H9 (cell line): Measurements from ENCODE around the gene RPS19. TPM values are rescaled to one million over a fixed set of nuclear protein-coding genes. Genes with fewer than 3 reads are reported as not detected.

Experiments used
- DNase-seq: peaks from one replicate; pipeline ENCODE4 v3.0.0-alpha.2; 2017
- H2AFZ ChIP-seq: one replicate; pipeline ENCODE4 v1.6.1; 2013; ENCODE audit warnings: mild to moderate bottlenecking, low read length, control low read depth, moderate library complexity
- H2AK5ac ChIP-seq: 2 replicates; pipeline ENCODE4 v1.6.1; 2013; ENCODE audit warnings: low read length, control low read depth, mixed read lengths; ENCODE audit not compliant: insufficient read length
- H2BK120ac ChIP-seq: one replicate; pipeline ENCODE4 v1.6.1; 2013; ENCODE audit warnings: low read depth, mild to moderate bottlenecking, low read length, control low read depth, inconsistent platforms; ENCODE audit not compliant: poor library complexity, severe bottlenecking
- H2BK12ac ChIP-seq: 2 replicates; pipeline ENCODE4 v1.6.1; 2013; ENCODE audit warnings: low read length, control low read depth, mixed read lengths, low read depth; ENCODE audit not compliant: insufficient read length
- H2BK15ac ChIP-seq: 2 replicates; pipeline ENCODE4 v1.6.1; 2013; ENCODE audit warnings: low read depth, low read length, control low read depth
- H2BK20ac ChIP-seq: one replicate; pipeline ENCODE4 v1.6.1; 2013; ENCODE audit warnings: low read depth, mild to moderate bottlenecking, low read length, control low read depth, inconsistent platforms; ENCODE audit not compliant: poor library complexity, severe bottlenecking
- H2BK5ac ChIP-seq: 2 replicates; pipeline ENCODE4 v1.6.1; 2013; ENCODE audit warnings: low read length, control low read depth, mixed read lengths; ENCODE audit not compliant: insufficient read length
- H3K14ac ChIP-seq: 2 replicates; pipeline ENCODE4 v1.6.1; 2013; ENCODE audit warnings: low read length, control low read depth; ENCODE audit not compliant: insufficient read depth
- H3K18ac ChIP-seq: 2 replicates; pipeline ENCODE4 v1.6.1; 2013; ENCODE audit warnings: low read depth, mild to moderate bottlenecking, mixed read lengths, low read length, control low read depth; ENCODE audit not compliant: insufficient read length
- H3K23ac ChIP-seq: 2 replicates; pipeline ENCODE4 v1.6.1; 2013; ENCODE audit warnings: low read length, control low read depth, mixed read lengths, low read depth; ENCODE audit not compliant: insufficient read length
- H3K23me2 ChIP-seq: 2 replicates; pipeline ENCODE4 v1.6.1; 2013; ENCODE audit warnings: low read depth, mild to moderate bottlenecking, mixed read lengths, low read length, control low read depth; ENCODE audit not compliant: insufficient read length, poor library complexity, severe bottlenecking
- H3K27ac ChIP-seq: 2 replicates; pipeline ENCODE4 v1.5.1; 2013; ENCODE audit warnings: low read length, control low read depth, mixed read lengths, low read depth; ENCODE audit not compliant: insufficient read length
- H3K27me3 ChIP-seq: 2 replicates; pipeline ENCODE4 v1.6.1; 2013; ENCODE audit warnings: low read length, control low read depth, inconsistent platforms; ENCODE audit not compliant: insufficient read depth
- H3K4ac ChIP-seq: 2 replicates; pipeline ENCODE4 v1.6.1; 2013; ENCODE audit warnings: low read depth, mild to moderate bottlenecking, control low read depth, inconsistent platforms, low read length, moderate library complexity
- H3K4me1 ChIP-seq: 2 replicates; pipeline ENCODE4 v1.6.1; 2013; ENCODE audit warnings: low read length, control low read depth, inconsistent platforms; ENCODE audit not compliant: insufficient read depth
- H3K4me2 ChIP-seq: 2 replicates; pipeline ENCODE4 v1.6.1; 2013; ENCODE audit warnings: low read length, control low read depth, mixed read lengths; ENCODE audit not compliant: insufficient read length, insufficient read depth
- H3K56ac ChIP-seq: 2 replicates; pipeline ENCODE4 v1.6.1; 2013; ENCODE audit warnings: low read depth, mild to moderate bottlenecking, mixed read lengths, low read length, control low read depth; ENCODE audit not compliant: insufficient read length
- H3K79me1 ChIP-seq: 2 replicates; pipeline ENCODE4 v1.6.1; 2013; ENCODE audit warnings: low read depth, mild to moderate bottlenecking, moderate library complexity, low read length, control low read depth, inconsistent platforms; ENCODE audit not compliant: insufficient read depth, poor library complexity, severe bottlenecking
- H3K79me2 ChIP-seq: 2 replicates; pipeline ENCODE4 v1.6.1; 2013; ENCODE audit warnings: low read length, control low read depth, inconsistent platforms; ENCODE audit not compliant: insufficient read depth
- H3K9ac ChIP-seq: 2 replicates; pipeline ENCODE4 v1.6.1; 2013; ENCODE audit warnings: low read length, control low read depth, mixed read lengths; ENCODE audit not compliant: insufficient read length; ENCODE audit errors: extremely low read depth
- H3K9me3 ChIP-seq: one replicate; pipeline ENCODE4 v1.6.1; 2013; ENCODE audit warnings: low read depth, low read length, inconsistent platforms; ENCODE audit not compliant: control insufficient read depth
- H3T11ph ChIP-seq: one replicate; pipeline ENCODE4 v1.6.1; 2013; ENCODE audit warnings: mild to moderate bottlenecking, low read length, control low read depth, inconsistent platforms
- H4K20me1 ChIP-seq: one replicate; pipeline ENCODE4 v1.6.1; 2013; ENCODE audit not compliant: control insufficient read depth, insufficient read length, insufficient read depth
- H4K5ac ChIP-seq: 2 replicates; pipeline ENCODE4 v1.6.1; 2013; ENCODE audit warnings: low read depth, mild to moderate bottlenecking, mixed read lengths, low read length, control low read depth; ENCODE audit not compliant: insufficient read length
- H4K8ac ChIP-seq: replicated peaks from 2 replicates; pipeline ENCODE4 v1.6.1; 2013; ENCODE audit warnings: low read length, control low read depth, mixed read lengths, low read depth; ENCODE audit not compliant: insufficient read length
- H4K91ac ChIP-seq: 2 replicates; pipeline ENCODE4 v1.6.1; 2013; ENCODE audit warnings: low read depth, mild to moderate bottlenecking, moderate library complexity, mixed read lengths, low read length, control low read depth; ENCODE audit not compliant: insufficient read length
- H3K27ac Mint-ChIP-seq, 3 experiments: 2 replicates in 2 of 3; 3 replicates in 1 of 3; pipeline ENCODE4 v1.8.0; 2020 to 2021; ENCODE audit warnings: mixed read lengths in 3 of 3, mild to moderate bottlenecking in 1 of 3, moderate library complexity in 1 of 3
- H3K27me3 Mint-ChIP-seq: 2 replicates; pipeline ENCODE4 v1.8.0; 2021; ENCODE audit warnings: low read depth, mild to moderate bottlenecking, moderate library complexity, mixed read lengths
- H3K36me3 Mint-ChIP-seq, 3 experiments: 2 replicates in 2 of 3; 3 replicates in 1 of 3; pipeline ENCODE4 v1.8.0; 2020 to 2021; ENCODE audit warnings: low read depth in 3 of 3, mixed read lengths in 3 of 3; ENCODE audit not compliant: insufficient read depth in 1 of 3
- H3K4me1 Mint-ChIP-seq, 2 experiments: 2 replicates each; pipeline ENCODE4 v1.8.0; 2020; ENCODE audit warnings: mixed read lengths in 2 of 2
- H3K4me3 Mint-ChIP-seq, 2 experiments: 2 replicates in 1 of 2; 3 replicates in 1 of 2; pipeline ENCODE4 v1.8.0; 2020 to 2021; ENCODE audit warnings: mild to moderate bottlenecking in 2 of 2, mixed read lengths in 2 of 2, moderate library complexity in 1 of 2
- H3K9me3 Mint-ChIP-seq, 2 experiments: 2 replicates in 1 of 2; 3 replicates in 1 of 2; pipeline ENCODE4 v1.8.0; 2020; ENCODE audit warnings: mild to moderate bottlenecking in 2 of 2, mixed read lengths in 2 of 2, moderate library complexity in 1 of 2
- CTCF ChIP-seq: fragments of 200-600 bp; sonication (generic); conservative IDR thresholded peaks from 3 replicates; pipeline ENCODE4 v1.8.0; 2021; ENCODE audit warnings: antibody characterized with exemption, mild to moderate bottlenecking
- WGBS: extraction: QIAGEN DNeasy Blood & Tissue Kit; methylation state at CpG from one replicate; pipeline ENCODE4 v1.1.7; 2013; ENCODE audit warnings: missing lambda C conversion rate, low lambda C conversion rate, mixed read lengths; ENCODE audit not compliant: insufficient read length; ENCODE audit errors: extremely low coverage; 5-methylcytosine and 5-hydroxymethylcytosine counted together
- total RNA-seq: library from RNA; stranded (reverse); gene quantifications from 2 replicates; pipeline ENCODE4 v1.2.1, GENCODE V29; 2021

The RPS19 gene
- total RNA-seq, 1 experiment from 2014 or later: 3,024 TPM

- H3K27me3 Mint-ChIP-seq: peaks cover 27% of the 10 kb centered on the region
- no peak overlapping the region for H3K23ac ChIP-seq
- H3K9ac ChIP-seq: no peak overlapping the region
- no peaks in the 10 kb centered on the region for H3K4me1 ChIP-seq
- H3K27ac Mint-ChIP-seq: no peak overlapping the region
- no peak overlapping the region for H2BK15ac ChIP-seq
- peaks cover 0 to 2% (median 0%) of the 10 kb centered on the region in 3 experiments; a peak in 1 of 7 replicates for H3K36me3 Mint-ChIP-seq
- no peak overlapping the region for H3K56ac ChIP-seq
- peaks cover 1 to 67% of the 10 kb centered on the region in 2 experiments; a peak in 2 of 5 replicates for H3K9me3 Mint-ChIP-seq
- no peak overlapping the region for H4K5ac ChIP-seq
- H4K91ac ChIP-seq: no peak overlapping the region
- no peak overlapping the region for H3K27ac ChIP-seq
- H2BK120ac ChIP-seq: no peak overlapping the region
- H2AFZ ChIP-seq: no peak overlapping the region
- no peak overlapping the region for H3K4ac ChIP-seq
- H3K18ac ChIP-seq: no peak overlapping the region
- H3K4me2 ChIP-seq: no peak overlapping the region
- no peak overlapping the region for H2BK20ac ChIP-seq
- no peaks in the 10 kb centered on the region for H3K79me2 ChIP-seq
- no peak overlapping the region for H3T11ph ChIP-seq
- no peaks in the 10 kb centered on the region for H3K4me1 Mint-ChIP-seq
- no peak overlapping the region for H4K8ac ChIP-seq
- H2BK12ac ChIP-seq: no peak overlapping the region
- no peaks in the 10 kb centered on the region for H3K27me3 ChIP-seq
- no peaks in the 10 kb centered on the region for H3K79me1 ChIP-seq
- H4K20me1 ChIP-seq: no peaks in the 10 kb centered on the region
- no CpG with 5 or more reads among the region's 2 CpGs for whole genome bisulfite sequencing
- no peak overlapping the region for H3K4me3 Mint-ChIP-seq
- no peaks in the 10 kb centered on the region for H3K9me3 ChIP-seq
- DNase-seq: no peak
- TF ChIP-seq CTCF: no peak
- peaks cover 2% of the 10 kb centered on the region for H3K23me2 ChIP-seq
- H3K14ac ChIP-seq: no peak overlapping the region
- no peak overlapping the region for H2BK5ac ChIP-seq
- H2AK5ac ChIP-seq: no peak overlapping the region
Observed at GRCh38 chr19:41839211-41839610, 20.8 kb upstream of the RPS19 start.
